OCI-LY1 (cell line): Measurements from ENCODE around the gene DLX4.

ENCODE experiments used
- H2AFZ ChIP-seq: fragments of 200-600 bp; sonication (generic), shearing (Covaris generic); 2 replicates; pipeline ENCODE4 v1.6.0; 2014; ENCODE audit warnings: antibody characterized with exemption, mild to moderate bottlenecking, low read length
- H3F3A ChIP-seq: fragments of 200-600 bp; sonication (generic), shearing (Covaris generic); 2 replicates; pipeline ENCODE4 v1.6.0; 2014; ENCODE audit warnings: mild to moderate bottlenecking, antibody characterized with exemption, low read length, moderate library complexity; ENCODE audit not compliant: insufficient read depth
- H3K27ac ChIP-seq: fragments of 200-600 bp; sonication (generic); 2 replicates; pipeline ENCODE4 v1.5.1; 2014; ENCODE audit warnings: low read length, mixed run types, mild to moderate bottlenecking, low read depth; ENCODE audit not compliant: poor library complexity, severe bottlenecking
- H3K27me3 ChIP-seq: fragments of 200-600 bp; sonication (generic); 2 replicates; pipeline ENCODE4 v1.6.0; 2014; ENCODE audit warnings: antibody characterized with exemption, mild to moderate bottlenecking, low read length, moderate library complexity; ENCODE audit not compliant: insufficient read depth
- H3K36me3 ChIP-seq: fragments of 200-600 bp; sonication (generic); 2 replicates; pipeline ENCODE4 v1.6.1; 2014; ENCODE audit warnings: mild to moderate bottlenecking, antibody characterized with exemption, low read length, moderate library complexity, mixed read lengths; ENCODE audit not compliant: insufficient read depth
- H3K4me1 ChIP-seq: fragments of 200-600 bp; sonication (generic); 2 replicates; pipeline ENCODE4 v1.5.1; 2014; ENCODE audit warnings: mild to moderate bottlenecking, low read length, moderate library complexity; ENCODE audit not compliant: insufficient read depth, severe bottlenecking
- H3K4me2 ChIP-seq: fragments of 200-600 bp; sonication (generic), shearing (Covaris generic); 2 replicates; pipeline ENCODE4 v1.6.1; 2014; ENCODE audit warnings: low read length
- H3K4me3 ChIP-seq: fragments of 200-600 bp; sonication (generic); 2 replicates; pipeline ENCODE4 v1.5.1; 2014; ENCODE audit warnings: low read length, low read depth, mild to moderate bottlenecking, mixed read lengths; ENCODE audit not compliant: poor library complexity, severe bottlenecking
- H3K79me2 ChIP-seq: fragments of 200-600 bp; shearing (Covaris generic); 2 replicates; pipeline ENCODE4 v1.6.1; 2016; ENCODE audit warnings: mixed run types, low read length, mixed read lengths; ENCODE audit not compliant: insufficient read depth
- H3K9ac ChIP-seq: fragments of 200-600 bp; sonication (generic), shearing (Covaris generic); 2 replicates; pipeline ENCODE4 v1.6.1; 2014; ENCODE audit warnings: mild to moderate bottlenecking, low read length, mixed read lengths
- H3K9me2 ChIP-seq: fragments of 200-600 bp; sonication (generic), shearing (Covaris generic); 2 replicates; pipeline ENCODE4 v1.6.1; 2014; ENCODE audit warnings: low read depth, mild to moderate bottlenecking, low read length, mixed read lengths
- H3K9me3 ChIP-seq: fragments of 200-600 bp; shearing (Covaris generic); 2 replicates; pipeline ENCODE4 v1.6.1; 2014; ENCODE audit warnings: low read length, mixed read lengths
- H4K20me1 ChIP-seq: fragments of 200-600 bp; sonication (generic), shearing (Covaris generic); 2 replicates; pipeline ENCODE4 v1.6.0; 2016; ENCODE audit warnings: mild to moderate bottlenecking, low read length; ENCODE audit not compliant: insufficient read depth
- EZH2 ChIP-seq: fragments of 200-600 bp; sonication (generic), shearing (Covaris generic); IDR thresholded peaks from 2 replicates; pipeline ENCODE4 v1.8.0; 2017; ENCODE audit warnings: borderline replicate concordance, mixed run types, mild to moderate bottlenecking, antibody characterized with exemption, low read length, moderate library complexity, mixed read lengths
- TF ChIP-seq, protein P1 (sequence below): fragments of 200-600 bp; sonication (generic), shearing (Covaris generic); IDR thresholded peaks from 2 replicates; pipeline ENCODE4 v1.5.1; 2017; ENCODE audit warnings: mild to moderate bottlenecking, antibody characterized with exemption, low read length, moderate library complexity, mixed read lengths

DLX4 gene

DNA sequence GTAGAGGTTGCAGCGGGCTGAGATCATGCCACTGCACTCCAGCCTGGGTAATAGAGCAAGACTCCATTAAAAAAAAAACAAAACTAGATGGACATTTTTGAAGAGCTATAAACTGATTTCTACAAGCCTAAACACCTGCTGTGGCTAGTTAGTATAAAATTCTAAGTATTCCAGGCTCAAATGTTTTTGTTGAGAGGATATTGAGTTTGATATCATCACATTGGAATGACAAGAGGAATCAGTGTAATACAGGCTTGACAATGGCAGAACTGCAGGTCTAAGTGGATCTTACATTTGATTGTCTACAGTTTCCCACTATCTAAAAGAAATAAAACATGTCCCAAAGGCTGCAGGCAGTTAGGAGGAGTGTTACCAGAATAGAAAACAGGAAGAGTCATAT is 49.9 kb downstream of the DLX4 start:
- no peaks in the 10 kb centered on the region for H3K9me2 ChIP-seq
- no peak overlapping the region for H2AFZ ChIP-seq
- H3K36me3 ChIP-seq = no peaks in the 10 kb centered on the region; the same call in 1 of the 2 replicates
- no peak overlapping the region for H3K27ac ChIP-seq
- no peak overlapping the region for H3K9ac ChIP-seq
- H3K9me3 ChIP-seq = peaks cover 3% of the 10 kb centered on the region; the same call in 1 of the 2 replicates
- no peaks in the 10 kb centered on the region for H3K27me3 ChIP-seq
- H3F3A ChIP-seq = 0 out of 2 replicates have a peak, but pooled peaks cover 3% of the 10 kb centered on the region
- H3K4me1 ChIP-seq = no peaks in the 10 kb centered on the region
- no peaks in the 10 kb centered on the region for H3K79me2 ChIP-seq
- H4K20me1 ChIP-seq = no peaks in the 10 kb centered on the region
- no peak overlapping the region for H3K4me3 ChIP-seq
- H3K4me2 ChIP-seq = no peak overlapping the region
- TF ChIP-seq, protein P1, sequence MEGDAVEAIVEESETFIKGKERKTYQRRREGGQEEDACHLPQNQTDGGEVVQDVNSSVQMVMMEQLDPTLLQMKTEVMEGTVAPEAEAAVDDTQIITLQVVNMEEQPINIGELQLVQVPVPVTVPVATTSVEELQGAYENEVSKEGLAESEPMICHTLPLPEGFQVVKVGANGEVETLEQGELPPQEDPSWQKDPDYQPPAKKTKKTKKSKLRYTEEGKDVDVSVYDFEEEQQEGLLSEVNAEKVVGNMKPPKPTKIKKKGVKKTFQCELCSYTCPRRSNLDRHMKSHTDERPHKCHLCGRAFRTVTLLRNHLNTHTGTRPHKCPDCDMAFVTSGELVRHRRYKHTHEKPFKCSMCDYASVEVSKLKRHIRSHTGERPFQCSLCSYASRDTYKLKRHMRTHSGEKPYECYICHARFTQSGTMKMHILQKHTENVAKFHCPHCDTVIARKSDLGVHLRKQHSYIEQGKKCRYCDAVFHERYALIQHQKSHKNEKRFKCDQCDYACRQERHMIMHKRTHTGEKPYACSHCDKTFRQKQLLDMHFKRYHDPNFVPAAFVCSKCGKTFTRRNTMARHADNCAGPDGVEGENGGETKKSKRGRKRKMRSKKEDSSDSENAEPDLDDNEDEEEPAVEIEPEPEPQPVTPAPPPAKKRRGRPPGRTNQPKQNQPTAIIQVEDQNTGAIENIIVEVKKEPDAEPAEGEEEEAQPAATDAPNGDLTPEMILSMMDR = no peak
- TF ChIP-seq EZH2 = no peak

DNA sequence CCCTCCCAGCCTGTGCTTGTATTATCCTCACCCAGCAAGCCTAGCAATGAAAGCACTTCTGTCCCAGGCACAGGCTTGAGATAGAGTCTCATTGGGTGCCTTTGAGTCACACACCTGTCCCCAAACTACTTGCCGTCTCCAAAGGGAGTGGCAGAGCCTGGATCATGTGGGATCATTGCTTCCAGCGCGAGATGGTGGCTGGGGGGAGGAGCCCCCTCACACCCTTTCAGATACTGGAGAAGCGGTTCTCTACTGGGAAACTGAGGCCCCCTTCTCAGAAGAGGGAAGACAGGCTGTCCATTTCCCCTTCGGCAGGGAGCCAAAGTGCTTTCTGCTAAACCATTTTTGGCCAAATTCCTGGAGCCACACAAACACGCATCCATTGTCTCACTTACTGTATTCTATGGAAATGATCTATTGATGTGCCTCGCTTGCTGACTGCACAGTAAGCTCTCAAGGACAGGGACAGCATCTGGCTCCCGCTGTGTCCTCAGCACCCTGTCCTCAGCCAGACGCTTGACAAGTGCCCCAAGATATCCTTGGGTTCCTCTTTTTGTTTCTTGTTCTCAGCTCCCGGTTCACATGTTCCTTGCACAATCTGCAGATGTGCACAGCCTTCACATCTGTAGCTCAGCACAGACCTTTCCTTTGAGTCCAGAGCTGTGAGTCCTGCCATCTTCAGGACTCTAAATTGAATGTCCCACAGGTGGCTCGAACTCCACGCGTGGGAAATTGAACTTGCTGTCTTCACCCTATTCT is 52.0 kb downstream of the DLX4 start:
- no peak overlapping the region for H3K4me3 ChIP-seq
- H3K9me2 ChIP-seq = no peaks in the 10 kb centered on the region
- no peaks in the 10 kb centered on the region for H3K27me3 ChIP-seq
- H3K9ac ChIP-seq = no peak overlapping the region
- TF ChIP-seq, protein P1 = no peak
- no peak for TF ChIP-seq EZH2
- no peaks in the 10 kb centered on the region for H3K36me3 ChIP-seq
- no peaks in the 10 kb centered on the region for H4K20me1 ChIP-seq
- H3F3A ChIP-seq = peaks cover 8% of the 10 kb centered on the region
- H3K79me2 ChIP-seq = no peaks in the 10 kb centered on the region
- H3K27ac ChIP-seq = no peak overlapping the region
- H3K9me3 ChIP-seq = 0 out of 2 replicates have a peak, but pooled peaks cover 2% of the 10 kb centered on the region
- H2AFZ ChIP-seq = no peak overlapping the region
- H3K4me2 ChIP-seq = no peak overlapping the region
- no peaks in the 10 kb centered on the region for H3K4me1 ChIP-seq

DNA sequence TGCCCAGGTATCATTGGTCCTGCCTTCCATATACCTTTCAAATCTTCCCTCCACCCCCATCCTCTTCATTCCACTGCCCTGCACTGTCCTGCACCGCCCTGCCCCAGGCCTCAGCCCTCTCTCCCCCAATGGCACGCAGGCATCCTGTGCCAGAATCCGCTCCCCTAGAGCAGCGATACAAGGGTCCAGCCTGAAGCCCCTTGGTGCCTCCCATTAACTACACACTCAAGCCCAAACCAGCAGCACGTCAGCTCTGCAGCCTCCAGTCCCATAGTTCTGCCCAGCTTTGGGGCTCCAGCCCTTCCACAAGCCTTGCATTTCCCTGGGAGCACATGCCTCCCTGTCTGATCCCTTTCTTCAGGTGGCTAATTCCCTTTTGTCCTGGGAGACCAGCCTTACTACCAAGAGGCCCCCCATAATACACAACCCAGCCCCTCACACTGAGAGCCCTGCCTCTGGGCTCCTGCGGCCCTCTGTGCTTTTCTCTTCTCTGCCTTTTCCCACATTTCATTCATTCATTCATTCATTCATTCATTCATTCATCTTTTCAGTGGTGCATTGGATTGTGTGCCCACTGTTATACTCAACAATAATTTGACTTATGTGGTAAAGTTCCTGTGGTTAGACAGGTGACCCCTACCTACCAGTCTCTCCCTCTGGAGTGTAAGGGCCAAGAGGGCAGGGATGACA is 52.8 kb downstream of the DLX4 start:
- Histone ChIP-seq H3K9me2 (no peaks in the 10 kb centered on the region), H2AFZ (no peak overlapping the region), H3K9me3 (0 out of 2 replicates have a peak, but pooled peaks cover 2% of the 10 kb centered on the region), H4K20me1 (no peaks in the 10 kb centered on the region), H3K4me2 (no peak overlapping the region), H3K36me3 (no peaks in the 10 kb centered on the region), H3K27ac (no peak overlapping the region), H3K4me1 (no peaks in the 10 kb centered on the region), H3K4me3 (no peak overlapping the region), H3K27me3 (no peaks in the 10 kb centered on the region), H3F3A (peaks cover 8% of the 10 kb centered on the region), H3K9ac (no peak overlapping the region), H3K79me2 (no peaks in the 10 kb centered on the region)
- TF ChIP-seq EZH2 = no peak
- TF ChIP-seq, protein P1 = no peak
